GM23338 (cell line): ENCODE data around the gene UFD1. TPM values are rescaled to one million over a fixed set of nuclear protein-coding genes. Genes with fewer than 3 reads are reported as not detected.

Experiments used
- ATAC-seq: fragments of 200-7000 bp; cut with Tn5 transposase; 3 replicates; pipeline ENCODE4 v1.9.1; 2020
- DNase-seq: peaks from one replicate; pipeline ENCODE4 v3.0.0-alpha.2; 2015; ENCODE audit warnings: low spot score
- H2AFZ ChIP-seq: fragments of 200-600 bp; sonication (generic); 2 replicates; pipeline ENCODE4 v1.8.0; 2016; ENCODE audit warnings: antibody characterized with exemption, mild to moderate bottlenecking, moderate library complexity
- H3F3A ChIP-seq: fragments of 200-600 bp; sonication (generic); replicated peaks from 2 replicates; pipeline ENCODE4 v1.8.0; 2017; ENCODE audit warnings: antibody characterized with exemption, mixed run types, low read depth
- H3K27ac ChIP-seq: fragments of 200-600 bp; sonication (generic); 2 replicates; pipeline ENCODE4 v1.6.1; 2016; ENCODE audit warnings: low read depth
- H3K27me3 ChIP-seq: fragments of 200-600 bp; sonication (generic); 2 replicates; pipeline ENCODE4 v1.8.0; 2016; ENCODE audit warnings: mild to moderate bottlenecking, mixed run types, moderate library complexity; ENCODE audit not compliant: insufficient read depth
- H3K36me3 ChIP-seq: fragments of 200-600 bp; sonication (generic); 2 replicates; pipeline ENCODE4 v1.8.0; 2016; ENCODE audit warnings: mild to moderate bottlenecking; ENCODE audit not compliant: insufficient read depth
- H3K4me1 ChIP-seq: fragments of 200-600 bp; sonication (generic); 2 replicates; pipeline ENCODE4 v1.8.0; 2016; ENCODE audit warnings: mild to moderate bottlenecking, moderate library complexity; ENCODE audit not compliant: insufficient read depth
- H3K4me2 ChIP-seq: fragments of 200-600 bp; sonication (generic); 2 replicates; pipeline ENCODE4 v1.7.1; 2017; ENCODE audit warnings: mixed run types
- H3K4me3 ChIP-seq: fragments of 200-600 bp; sonication (generic); 2 replicates; pipeline ENCODE4 v1.6.1; 2016; ENCODE audit warnings: mixed run types
- H3K79me2 ChIP-seq: fragments of 200-600 bp; sonication (generic); replicated peaks from 2 replicates; pipeline ENCODE4 v1.8.0; 2017; ENCODE audit warnings: mild to moderate bottlenecking; ENCODE audit not compliant: insufficient read depth
- H3K9me2 ChIP-seq: fragments of 200-600 bp; sonication (generic); 2 replicates; pipeline ENCODE4 v1.8.0; 2017; ENCODE audit not compliant: insufficient read depth
- H4K20me1 ChIP-seq: fragments of 200-600 bp; sonication (generic); replicated peaks from 2 replicates; pipeline ENCODE4 v1.8.0; 2017; ENCODE audit warnings: mild to moderate bottlenecking; ENCODE audit not compliant: insufficient read depth
- H3K27ac Mint-ChIP-seq: 2 replicates; pipeline ENCODE4 v1.8.0; 2020; ENCODE audit warnings: inconsistent platforms, mild to moderate bottlenecking, moderate library complexity, mixed read lengths
- H3K27me3 Mint-ChIP-seq: 3 replicates; pipeline ENCODE4 v1.8.0; 2022; ENCODE audit warnings: low read depth, mild to moderate bottlenecking, moderate library complexity, mixed read lengths, inconsistent platforms; ENCODE audit not compliant: insufficient read depth, poor library complexity
- H3K36me3 Mint-ChIP-seq: 3 replicates; pipeline ENCODE4 v1.8.0; 2021; ENCODE audit warnings: low read depth, mild to moderate bottlenecking, inconsistent platforms, moderate library complexity, mixed read lengths
- H3K4me1 Mint-ChIP-seq: 3 replicates; pipeline ENCODE4 v1.8.0; 2020; ENCODE audit warnings: mild to moderate bottlenecking, inconsistent platforms, mixed read lengths
- H3K4me3 Mint-ChIP-seq: 3 replicates; pipeline ENCODE4 v1.8.0; 2021; ENCODE audit warnings: moderate library complexity, mild to moderate bottlenecking, inconsistent platforms, mixed read lengths
- H3K9me3 Mint-ChIP-seq: 3 replicates; pipeline ENCODE4 v1.8.0; 2020; ENCODE audit warnings: moderate library complexity, mild to moderate bottlenecking, inconsistent platforms, mixed read lengths
- CREB1 ChIP-seq: fragments of 250-450 bp; sonication (Bioruptor Pico); IDR thresholded peaks from 2 replicates; pipeline ENCODE4 v1.5.0; 2020; ENCODE audit warnings: low read depth, mild to moderate bottlenecking, moderate library complexity
- ETS1 ChIP-seq: IDR thresholded peaks from 2 replicates; pipeline ENCODE4 v1.6.1; 2016; ENCODE audit warnings: antibody characterized with exemption
- EZH2 ChIP-seq: fragments of 200-600 bp; sonication (generic); IDR thresholded peaks from one replicate; pipeline ENCODE4 v1.8.0; 2017; ENCODE audit warnings: antibody characterized with exemption, mild to moderate bottlenecking, low read depth; ENCODE audit not compliant: unreplicated experiment
- EZH2phosphoT487 ChIP-seq: fragments of 200-600 bp; sonication (generic); IDR thresholded peaks from one replicate; pipeline ENCODE4 v1.8.1; 2018; ENCODE audit warnings: antibody characterized with exemption; ENCODE audit not compliant: unreplicated experiment
- STAT1 ChIP-seq: IDR thresholded peaks from one replicate; pipeline ENCODE4 v1.6.1; 2016; ENCODE audit warnings: antibody characterized with exemption; ENCODE audit not compliant: unreplicated experiment
- ZNF114 ChIP-seq: fragments of 250-450 bp; sonication (Bioruptor Pico); IDR thresholded peaks from 2 replicates; pipeline ENCODE4 v1.5.0; 2020; ENCODE audit warnings: mild to moderate bottlenecking, moderate library complexity
- polyA plus RNA-seq: library from polyadenylated mRNA; unstranded; fragments of >200 nt; fragmentation: Nextera tagmentation; extraction: Ambion mirVana; gene quantifications from 2 replicates; pipeline ENCODE4 v1.2.1, GENCODE V29; 2016
- total RNA-seq: library from RNA; depleted of rRNA; stranded (reverse); fragments of >200 nt; shearing (Covaris generic); gene quantifications from 2 replicates; pipeline ENCODE4 v1.2.3, GENCODE V29; 2014
- TF ChIP-seq, protein P1 (sequence below): fragments of 250-450 bp; sonication (Bioruptor Pico); IDR thresholded peaks from 2 replicates; pipeline ENCODE4 v1.5.0; 2020; ENCODE audit warnings: mild to moderate bottlenecking, moderate library complexity
- TF ChIP-seq, protein P2 (sequence below), 2 experiments: fragments of 200-600 bp in 1 of 2; sonication (generic) in 1 of 2; conservative IDR thresholded peaks; 2 replicates each; pipeline versions ENCODE4 v1.5.1 to v1.6.1; 2016 to 2017; ENCODE audit warnings: antibody characterized with exemption in 2 of 2, low read depth in 2 of 2, mild to moderate bottlenecking in 2 of 2, moderate library complexity in 1 of 2

UFD1 gene
- total and polyA plus RNA-seq, 2 experiments from 2014 or later, result 53.5 to 93.8 TPM

DNA sequence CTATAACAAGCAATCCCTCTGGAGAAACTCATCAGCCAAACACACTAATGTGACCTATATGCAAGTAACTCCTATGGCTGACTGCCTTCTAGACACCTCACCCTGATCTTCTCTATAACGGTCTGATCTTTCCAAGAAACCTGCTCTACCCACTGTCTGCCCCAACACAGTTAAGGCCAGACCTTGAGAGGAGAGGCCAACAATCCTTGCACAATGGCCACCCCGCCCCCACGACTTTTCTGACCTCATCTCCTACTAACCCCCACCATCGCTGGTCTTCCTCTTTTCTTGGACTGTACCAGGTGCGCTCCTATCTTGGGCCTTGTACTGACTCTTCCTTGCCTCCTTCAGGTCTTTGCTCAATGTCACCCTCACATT lies 59.9 kb downstream of the UFD1 start (continued):
- TF ChIP-seq, protein P1, sequence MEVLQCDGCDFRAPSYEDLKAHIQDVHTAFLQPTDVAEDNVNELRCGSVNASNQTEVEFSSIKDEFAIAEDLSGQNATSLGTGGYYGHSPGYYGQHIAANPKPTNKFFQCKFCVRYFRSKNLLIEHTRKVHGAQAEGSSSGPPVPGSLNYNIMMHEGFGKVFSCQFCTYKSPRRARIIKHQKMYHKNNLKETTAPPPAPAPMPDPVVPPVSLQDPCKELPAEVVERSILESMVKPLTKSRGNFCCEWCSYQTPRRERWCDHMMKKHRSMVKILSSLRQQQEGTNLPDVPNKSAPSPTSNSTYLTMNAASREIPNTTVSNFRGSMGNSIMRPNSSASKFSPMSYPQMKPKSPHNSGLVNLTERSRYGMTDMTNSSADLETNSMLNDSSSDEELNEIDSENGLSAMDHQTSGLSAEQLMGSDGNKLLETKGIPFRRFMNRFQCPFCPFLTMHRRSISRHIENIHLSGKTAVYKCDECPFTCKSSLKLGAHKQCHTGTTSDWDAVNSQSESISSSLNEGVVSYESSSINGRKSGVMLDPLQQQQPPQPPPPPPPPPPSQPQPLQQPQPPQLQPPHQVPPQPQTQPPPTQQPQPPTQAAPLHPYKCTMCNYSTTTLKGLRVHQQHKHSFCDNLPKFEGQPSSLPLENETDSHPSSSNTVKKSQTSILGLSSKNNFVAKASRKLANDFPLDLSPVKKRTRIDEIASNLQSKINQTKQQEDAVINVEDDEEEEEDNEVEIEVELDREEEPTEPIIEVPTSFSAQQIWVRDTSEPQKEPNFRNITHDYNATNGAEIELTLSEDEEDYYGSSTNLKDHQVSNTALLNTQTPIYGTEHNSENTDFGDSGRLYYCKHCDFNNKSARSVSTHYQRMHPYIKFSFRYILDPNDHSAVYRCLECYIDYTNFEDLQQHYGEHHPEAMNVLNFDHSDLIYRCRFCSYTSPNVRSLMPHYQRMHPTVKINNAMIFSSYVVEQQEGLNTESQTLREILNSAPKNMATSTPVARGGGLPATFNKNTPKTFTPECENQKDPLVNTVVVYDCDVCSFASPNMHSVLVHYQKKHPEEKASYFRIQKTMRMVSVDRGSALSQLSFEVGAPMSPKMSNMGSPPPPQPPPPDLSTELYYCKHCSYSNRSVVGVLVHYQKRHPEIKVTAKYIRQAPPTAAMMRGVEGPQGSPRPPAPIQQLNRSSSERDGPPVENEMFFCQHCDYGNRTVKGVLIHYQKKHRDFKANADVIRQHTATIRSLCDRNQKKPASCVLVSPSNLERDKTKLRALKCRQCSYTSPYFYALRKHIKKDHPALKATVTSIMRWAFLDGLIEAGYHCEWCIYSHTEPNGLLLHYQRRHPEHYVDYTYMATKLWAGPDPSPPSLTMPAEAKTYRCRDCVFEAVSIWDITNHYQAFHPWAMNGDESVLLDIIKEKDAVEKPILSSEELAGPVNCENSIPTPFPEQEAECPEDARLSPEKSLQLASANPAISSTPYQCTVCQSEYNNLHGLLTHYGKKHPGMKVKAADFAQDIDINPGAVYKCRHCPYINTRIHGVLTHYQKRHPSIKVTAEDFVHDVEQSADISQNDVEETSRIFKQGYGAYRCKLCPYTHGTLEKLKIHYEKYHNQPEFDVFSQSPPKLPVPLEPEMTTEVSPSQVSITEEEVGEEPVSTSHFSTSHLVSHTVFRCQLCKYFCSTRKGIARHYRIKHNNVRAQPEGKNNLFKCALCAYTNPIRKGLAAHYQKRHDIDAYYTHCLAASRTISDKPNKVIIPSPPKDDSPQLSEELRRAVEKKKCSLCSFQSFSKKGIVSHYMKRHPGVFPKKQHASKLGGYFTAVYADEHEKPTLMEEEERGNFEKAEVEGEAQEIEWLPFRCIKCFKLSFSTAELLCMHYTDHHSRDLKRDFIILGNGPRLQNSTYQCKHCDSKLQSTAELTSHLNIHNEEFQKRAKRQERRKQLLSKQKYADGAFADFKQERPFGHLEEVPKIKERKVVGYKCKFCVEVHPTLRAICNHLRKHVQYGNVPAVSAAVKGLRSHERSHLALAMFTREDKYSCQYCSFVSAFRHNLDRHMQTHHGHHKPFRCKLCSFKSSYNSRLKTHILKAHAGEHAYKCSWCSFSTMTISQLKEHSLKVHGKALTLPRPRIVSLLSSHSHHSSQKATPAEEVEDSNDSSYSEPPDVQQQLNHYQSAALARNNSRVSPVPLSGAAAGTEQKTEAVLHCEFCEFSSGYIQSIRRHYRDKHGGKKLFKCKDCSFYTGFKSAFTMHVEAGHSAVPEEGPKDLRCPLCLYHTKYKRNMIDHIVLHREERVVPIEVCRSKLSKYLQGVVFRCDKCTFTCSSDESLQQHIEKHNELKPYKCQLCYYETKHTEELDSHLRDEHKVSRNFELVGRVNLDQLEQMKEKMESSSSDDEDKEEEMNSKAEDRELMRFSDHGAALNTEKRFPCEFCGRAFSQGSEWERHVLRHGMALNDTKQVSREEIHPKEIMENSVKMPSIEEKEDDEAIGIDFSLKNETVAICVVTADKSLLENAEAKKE (CRISPR knock-in tag), result no peak
- TF ChIP-seq EZH2 (no peak), ZNF114 (CRISPR knock-in tag) (no peak), CREB1 (CRISPR knock-in tag) (no peak)

DNA sequence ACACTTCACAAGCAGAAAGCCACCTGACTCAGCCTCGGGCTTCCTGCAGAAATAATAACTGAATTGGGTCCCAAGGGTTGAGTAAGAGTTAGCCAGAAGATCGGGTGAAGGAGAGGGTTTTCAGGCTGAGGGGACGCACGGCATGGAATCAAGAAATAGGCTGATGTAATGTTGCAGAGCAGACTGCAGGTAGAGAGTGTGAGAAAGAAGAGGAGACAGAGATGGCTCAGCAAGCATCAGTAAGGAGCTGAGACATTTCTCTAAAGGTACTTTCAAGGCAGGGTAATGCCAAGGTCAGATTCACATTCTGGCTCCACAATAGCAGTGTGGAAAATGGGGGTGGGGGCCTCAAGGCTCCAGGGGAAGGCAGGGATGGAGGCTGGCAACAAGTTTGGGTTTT lies 66.1 kb downstream of the UFD1 start:
- no peaks in the 10 kb centered on the region for H3K9me2 ChIP-seq
- peaks cover 3% of the 10 kb centered on the region; the same call in 1 of the 2 replicates for H3K36me3 ChIP-seq
- H2AFZ ChIP-seq, result no peak overlapping the region
- H3K27me3 ChIP-seq, result no peaks in the 10 kb centered on the region
- no peaks in the 10 kb centered on the region for H3F3A ChIP-seq
- Mint-ChIP-seq H3K4me3 (no peak overlapping the region), H3K9me3 (no peaks in the 10 kb centered on the region; the same call in 2 of the 3 replicates), H3K36me3 (peaks cover 23% of the 10 kb centered on the region), H3K4me1 (peaks cover 19% of the 10 kb centered on the region), H3K27ac (peak overlapping the region; percentile 90), H3K27me3 (peaks cover 5% of the 10 kb centered on the region)
- H4K20me1 ChIP-seq, result peaks cover 50% of the 10 kb centered on the region
- no peak for ATAC-seq
- H3K79me2 ChIP-seq, result peaks cover 76% of the 10 kb centered on the region
- peaks cover 4% of the 10 kb centered on the region; the same call in 1 of the 2 replicates for H3K4me1 ChIP-seq
- 0 out of 2 replicates have a peak overlapping the region, but pooled peaks have one; percentile 69 for H3K27ac ChIP-seq
- no peak for DNase-seq
- no peak overlapping the region for H3K4me2 ChIP-seq
- H3K4me3 ChIP-seq, result no peak overlapping the region
- no peak for TF ChIP-seq STAT1
- no peak for TF ChIP-seq CREB1 (CRISPR knock-in tag)
- no peak for TF ChIP-seq ETS1
- TF ChIP-seq, protein P2, sequence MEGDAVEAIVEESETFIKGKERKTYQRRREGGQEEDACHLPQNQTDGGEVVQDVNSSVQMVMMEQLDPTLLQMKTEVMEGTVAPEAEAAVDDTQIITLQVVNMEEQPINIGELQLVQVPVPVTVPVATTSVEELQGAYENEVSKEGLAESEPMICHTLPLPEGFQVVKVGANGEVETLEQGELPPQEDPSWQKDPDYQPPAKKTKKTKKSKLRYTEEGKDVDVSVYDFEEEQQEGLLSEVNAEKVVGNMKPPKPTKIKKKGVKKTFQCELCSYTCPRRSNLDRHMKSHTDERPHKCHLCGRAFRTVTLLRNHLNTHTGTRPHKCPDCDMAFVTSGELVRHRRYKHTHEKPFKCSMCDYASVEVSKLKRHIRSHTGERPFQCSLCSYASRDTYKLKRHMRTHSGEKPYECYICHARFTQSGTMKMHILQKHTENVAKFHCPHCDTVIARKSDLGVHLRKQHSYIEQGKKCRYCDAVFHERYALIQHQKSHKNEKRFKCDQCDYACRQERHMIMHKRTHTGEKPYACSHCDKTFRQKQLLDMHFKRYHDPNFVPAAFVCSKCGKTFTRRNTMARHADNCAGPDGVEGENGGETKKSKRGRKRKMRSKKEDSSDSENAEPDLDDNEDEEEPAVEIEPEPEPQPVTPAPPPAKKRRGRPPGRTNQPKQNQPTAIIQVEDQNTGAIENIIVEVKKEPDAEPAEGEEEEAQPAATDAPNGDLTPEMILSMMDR (conservative IDR thresholded peaks at IDR 0.05; ENCODE audit: low read depth in 2 of 2), result no peak
- TF ChIP-seq EZH2phosphoT487, result no peak
